GM21447 (cell line): ENCODE results near the gene NUCB2.
A peak's percentile ranks its signal among the peaks of the same experiment; 100 is the strongest.
"Not testable (repeated sequence)": the region's sequence is repeated elsewhere in the genome, so short reads cannot be mapped to it uniquely, and the experiment has no call there.

Source experiments
- ATAC-seq: cut with Tn5 transposase; IDR thresholded peaks from one replicate; pipeline ENCODE4 v1.9.1; 2021; ENCODE audit not compliant: unreplicated experiment

The NUCB2 gene

DNA sequence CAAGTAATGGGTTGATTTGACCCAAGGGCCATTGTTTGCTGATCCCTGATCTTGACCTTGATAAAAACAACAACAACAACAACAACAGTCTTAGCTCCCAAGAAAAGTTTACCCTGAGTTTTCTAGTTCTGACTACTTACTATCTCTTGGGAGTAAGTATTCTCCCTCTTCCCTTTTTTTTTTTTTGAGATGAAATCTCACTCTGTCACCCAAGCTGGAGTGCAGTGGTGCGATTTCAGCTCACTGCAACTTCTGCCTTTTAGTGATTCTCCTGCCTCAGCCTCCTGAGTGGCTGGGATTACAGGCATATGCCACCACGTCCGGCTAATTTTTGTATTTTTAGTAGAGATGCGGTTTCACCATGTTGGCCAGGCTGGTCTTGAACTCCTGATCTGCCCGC is 8.0 kb upstream of the NUCB2 start:
- ATAC-seq: not testable (repeated sequence)

DNA sequence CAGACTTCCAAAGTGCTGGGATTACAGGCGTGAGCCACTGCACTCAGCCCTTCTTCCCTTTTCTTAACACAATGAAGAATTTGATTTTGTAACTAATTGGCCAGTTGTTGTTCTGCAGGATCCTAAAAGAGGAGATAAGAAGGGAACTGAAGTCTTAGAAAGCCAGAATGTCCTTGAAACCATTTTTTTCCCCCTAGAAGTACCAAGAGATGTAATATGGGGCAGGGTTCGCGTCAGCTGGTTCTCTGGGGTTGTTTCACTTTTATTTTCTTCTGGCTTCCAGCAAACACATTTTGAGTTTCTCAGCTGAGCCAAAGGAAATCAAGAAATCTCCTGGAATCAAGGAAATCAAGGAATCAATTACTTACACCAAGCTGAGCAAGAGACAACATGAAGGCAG is 7.6 kb upstream of the NUCB2 start:
- ATAC-seq: no peak

DNA sequence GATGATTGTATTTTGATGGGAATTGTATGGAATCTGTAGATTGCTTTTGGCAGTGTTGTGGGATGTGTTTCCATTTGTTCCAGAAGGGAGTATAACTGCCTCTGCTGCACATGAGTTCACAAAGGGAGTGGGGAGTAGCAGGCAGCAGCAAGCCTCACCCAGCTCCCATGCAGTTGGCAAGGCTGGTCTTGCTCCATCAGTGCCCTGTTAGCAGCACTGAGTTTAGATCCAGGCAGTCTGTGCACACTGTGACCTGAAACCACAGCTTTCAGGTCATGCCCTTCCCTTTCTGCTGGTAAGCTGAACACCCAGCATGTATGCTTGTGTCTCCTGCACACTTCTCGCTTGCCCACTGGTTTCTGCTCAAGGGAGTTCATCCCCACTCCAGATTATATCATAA is 3.7 kb upstream of the NUCB2 start:
- no peak for ATAC-seq

DNA sequence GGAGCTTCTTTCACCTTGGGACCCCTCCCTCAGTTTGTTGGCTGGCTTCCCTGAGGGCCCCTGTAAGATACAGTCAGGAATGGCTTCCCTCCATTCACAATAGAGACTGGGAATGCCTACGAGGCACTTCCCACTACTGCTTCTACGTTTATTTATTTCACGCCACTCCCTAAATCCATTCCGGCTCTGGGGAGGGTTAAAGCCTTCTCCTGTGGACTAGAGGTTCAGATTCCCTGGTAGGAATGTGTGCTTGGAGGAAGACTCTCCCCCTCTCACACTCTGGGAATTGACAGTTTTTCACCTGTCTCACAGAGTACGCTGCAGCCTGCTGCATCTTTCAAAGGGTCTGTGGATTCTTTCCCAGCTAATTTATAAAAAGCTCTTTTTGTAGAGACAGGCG is 3.3 kb upstream of the NUCB2 start:
- ATAC-seq: no peak

DNA sequence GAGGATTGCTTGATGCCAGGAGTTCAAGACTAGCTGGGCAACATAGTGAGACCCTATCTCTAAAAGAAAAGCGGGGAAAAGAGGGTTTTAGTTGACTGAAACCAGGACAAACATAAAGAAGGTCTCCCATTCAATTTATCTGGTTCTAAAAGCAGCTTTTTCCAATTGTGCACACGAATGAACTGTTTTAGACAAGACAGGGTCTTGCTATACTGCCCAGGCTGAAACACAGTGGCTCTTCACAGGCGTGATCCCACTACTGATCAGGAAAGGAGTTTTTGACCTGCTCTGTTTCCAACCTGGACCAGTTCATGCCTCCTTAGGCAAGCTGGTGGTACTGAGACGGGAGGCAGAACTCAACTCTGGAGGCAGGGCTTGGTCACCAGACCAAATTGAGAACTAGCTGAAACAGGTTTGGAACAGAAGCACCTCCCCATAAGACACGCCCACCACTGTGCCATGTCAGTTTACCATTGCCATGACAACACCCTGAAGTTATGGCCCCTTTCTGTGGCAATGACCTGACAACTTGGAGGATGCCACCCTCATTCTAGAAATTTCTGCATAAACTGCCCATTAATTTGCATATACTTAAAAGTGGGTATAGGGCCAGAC is 2.8 kb upstream of the NUCB2 start:
- ATAC-seq: no peak

DNA sequence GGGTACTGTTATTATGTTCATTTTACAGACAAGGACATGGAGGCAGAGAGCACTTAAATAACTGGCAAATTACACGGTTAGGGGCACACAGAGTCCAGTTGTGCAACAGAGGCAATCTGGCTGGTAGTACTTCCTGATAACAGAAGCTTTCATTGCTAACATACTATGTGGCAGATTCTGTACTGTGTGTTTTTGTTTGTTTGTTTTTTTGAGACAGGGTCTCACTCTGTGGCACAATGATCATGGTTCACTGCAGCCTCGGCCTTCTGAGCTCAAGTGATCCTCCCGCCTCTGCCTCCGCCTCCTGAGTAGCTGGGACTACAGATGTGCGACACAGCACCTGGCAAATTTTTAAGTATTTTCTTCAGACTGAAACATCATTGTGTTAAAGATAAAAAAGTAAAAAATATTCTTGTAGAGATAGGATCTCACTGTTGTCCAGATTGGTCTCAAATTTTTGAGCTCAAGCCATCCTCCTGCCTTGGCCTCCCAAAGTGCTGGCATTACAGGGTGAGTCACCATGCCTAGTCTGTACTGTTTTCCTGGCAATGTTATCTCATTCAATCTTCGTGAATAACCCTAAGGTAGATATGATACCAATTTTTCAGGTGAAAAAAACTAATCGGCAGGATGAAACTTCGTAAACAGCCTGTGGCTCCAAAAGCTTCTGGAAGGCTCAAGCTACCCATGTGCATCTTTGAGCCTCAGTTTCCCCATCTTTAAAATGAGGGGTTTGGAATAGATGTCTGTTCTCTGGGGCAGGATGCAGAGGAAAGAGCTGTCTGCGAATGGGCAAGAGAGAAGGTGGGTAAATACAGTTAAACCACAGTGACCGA is 921 bp upstream of the NUCB2 start:
- ATAC-seq: no peak

DNA sequence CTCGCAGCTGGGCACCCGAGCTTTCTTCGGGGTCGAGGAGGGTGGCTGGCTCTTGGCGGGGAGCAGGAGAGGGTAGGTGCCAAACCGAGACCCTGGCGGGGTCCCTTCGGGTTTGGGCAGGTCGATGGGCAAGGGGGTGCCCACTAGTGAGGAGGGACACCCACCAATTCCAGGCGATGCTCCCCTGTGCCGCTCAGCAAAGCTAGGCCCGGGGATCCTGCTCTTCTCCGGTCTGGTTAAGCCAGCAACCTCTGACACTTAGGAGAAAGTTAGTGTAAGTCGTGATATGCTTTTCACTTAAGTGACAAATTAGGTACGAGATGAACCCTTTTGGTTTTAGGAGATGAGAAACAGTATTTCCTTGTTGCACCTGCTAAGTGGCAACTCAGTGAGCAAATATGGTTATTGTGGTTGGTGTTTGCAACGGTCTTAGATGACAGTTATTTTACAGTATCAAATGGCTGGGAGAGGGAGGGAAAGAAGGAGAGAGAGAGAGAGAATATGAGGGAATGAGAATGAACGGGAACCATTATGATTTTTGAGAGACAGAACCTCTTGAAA is 565 bp downstream of the NUCB2 start:
- peak; percentile 16 for ATAC-seq

DNA sequence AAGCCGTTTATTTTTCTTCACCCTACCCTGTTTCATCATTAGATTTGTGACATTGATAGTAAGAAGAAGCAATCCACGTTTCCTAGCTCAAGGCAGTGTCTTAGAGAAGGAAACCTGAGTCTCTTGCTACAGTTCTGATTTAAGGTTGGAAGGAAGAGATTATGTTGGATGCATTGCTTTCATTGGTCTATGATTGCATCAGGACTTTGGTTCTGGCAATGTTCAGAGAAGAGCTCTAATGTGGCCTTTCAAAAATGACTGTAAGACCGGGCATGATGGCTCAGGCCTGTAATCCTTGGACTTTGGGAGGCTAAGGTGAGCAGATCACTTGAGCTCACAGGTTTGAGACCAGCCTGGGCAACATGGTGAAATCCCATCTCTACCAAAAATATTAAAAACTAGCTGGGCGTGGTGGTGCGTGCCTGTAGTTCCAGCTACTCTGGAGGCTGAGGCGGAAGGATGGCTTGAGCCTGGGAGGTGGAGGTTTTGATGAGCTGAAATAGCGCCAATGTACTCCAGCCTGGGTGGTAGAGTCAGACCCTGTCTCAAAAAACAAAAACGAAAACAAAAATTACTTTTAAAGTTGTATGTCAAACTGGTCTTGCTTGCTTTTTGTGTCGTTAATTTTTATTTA is 4.1 kb downstream of the NUCB2 start:
- ATAC-seq: no peak

DNA sequence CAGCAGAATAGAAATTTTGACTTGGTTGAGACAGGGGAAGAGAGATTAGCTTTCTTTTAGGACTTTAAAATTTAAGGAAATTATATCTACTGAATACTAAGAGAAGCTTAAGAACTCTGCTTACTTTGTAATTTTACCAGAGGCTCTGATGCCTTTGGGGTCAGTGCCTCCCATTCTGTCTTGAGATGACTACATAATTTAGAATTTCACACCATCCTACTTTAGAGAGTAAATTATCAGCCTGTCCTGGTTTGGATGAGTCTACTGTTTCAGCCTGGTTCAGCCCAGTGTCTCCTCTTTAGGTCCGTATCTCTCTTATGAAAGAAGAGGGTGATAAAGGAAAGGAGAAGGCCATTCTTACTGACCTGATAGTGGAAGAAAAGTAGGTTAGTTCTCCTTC is 9.8 kb downstream of the NUCB2 start:
- ATAC-seq: no peak

DNA sequence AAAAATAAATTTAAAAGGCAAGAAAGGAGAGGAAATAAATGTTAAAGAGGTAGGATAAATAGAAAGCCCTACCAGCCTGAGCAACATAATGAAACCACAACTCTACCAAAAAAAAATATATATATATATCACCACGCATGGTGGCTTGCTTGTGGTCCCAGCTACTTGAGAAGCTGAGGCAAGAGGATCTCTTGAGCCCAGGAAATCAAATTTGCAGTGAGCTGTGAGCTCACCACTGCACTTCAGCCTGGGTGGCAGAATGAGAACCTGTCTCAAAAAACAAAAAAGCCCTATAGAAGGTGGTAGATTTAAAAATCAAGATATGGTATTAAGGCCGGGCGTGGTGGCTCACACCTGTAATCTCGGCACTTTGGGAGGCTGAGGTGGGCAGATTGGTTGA is 10.5 kb downstream of the NUCB2 start:
- ATAC-seq: no peak

DNA sequence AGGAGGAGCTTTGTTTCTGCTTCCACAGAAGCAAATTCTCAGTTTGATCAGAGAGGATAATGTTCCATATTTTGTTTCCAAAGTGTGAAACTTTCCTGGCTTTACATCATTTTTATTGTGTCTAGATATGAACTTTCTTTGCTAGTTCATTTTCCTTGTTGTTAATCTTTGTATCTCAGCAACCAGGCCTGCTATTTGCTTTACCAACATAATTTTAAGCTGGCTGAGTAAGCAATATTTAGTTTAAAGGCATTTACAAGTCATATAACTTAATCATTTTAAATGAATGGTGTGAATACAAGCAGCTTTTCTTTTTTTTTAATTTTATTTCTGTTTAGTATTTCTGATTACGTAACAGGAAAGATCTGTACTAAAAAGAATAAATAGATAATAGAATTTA is 15.2 kb downstream of the NUCB2 start:
- ATAC-seq: no peak

DNA sequence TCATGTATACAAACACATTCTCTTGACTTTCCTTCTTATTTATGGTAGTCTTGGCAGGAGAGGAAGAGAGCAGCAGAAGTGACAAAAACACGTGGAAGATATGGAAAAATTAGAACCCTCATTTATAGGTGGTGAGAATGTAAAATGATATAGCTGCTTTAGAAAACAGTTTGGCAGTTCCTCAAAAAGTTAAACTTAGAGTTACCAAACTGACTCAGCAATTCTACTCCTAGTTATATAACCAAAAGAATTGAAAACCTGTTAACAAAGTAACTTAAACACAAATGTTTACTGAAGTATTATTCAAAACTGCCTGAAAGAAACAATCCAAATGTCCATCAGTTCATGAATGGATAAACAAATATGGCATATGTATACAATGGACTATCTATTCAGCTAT is 16.8 kb downstream of the NUCB2 start:
- no peak for ATAC-seq

DNA sequence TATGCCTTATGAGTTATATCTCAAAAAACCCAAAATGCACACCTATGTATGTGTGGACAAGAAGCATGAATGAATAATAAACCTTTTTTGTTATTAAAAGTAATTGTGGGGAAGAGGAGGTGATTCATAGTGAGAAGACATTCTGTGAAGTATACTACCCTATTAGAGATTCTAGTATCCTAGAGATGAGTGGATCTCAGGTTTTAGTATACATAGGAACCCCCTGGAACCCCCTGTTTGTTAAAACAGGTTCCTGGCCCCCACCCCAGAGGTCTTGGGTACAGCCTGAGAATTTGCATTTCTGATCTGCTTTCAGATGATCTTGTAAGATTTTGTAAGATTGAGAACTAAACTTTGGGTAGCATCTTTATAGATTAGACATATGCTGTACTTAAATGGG is 17.5 kb downstream of the NUCB2 start:
- peak; percentile 35 for ATAC-seq

DNA sequence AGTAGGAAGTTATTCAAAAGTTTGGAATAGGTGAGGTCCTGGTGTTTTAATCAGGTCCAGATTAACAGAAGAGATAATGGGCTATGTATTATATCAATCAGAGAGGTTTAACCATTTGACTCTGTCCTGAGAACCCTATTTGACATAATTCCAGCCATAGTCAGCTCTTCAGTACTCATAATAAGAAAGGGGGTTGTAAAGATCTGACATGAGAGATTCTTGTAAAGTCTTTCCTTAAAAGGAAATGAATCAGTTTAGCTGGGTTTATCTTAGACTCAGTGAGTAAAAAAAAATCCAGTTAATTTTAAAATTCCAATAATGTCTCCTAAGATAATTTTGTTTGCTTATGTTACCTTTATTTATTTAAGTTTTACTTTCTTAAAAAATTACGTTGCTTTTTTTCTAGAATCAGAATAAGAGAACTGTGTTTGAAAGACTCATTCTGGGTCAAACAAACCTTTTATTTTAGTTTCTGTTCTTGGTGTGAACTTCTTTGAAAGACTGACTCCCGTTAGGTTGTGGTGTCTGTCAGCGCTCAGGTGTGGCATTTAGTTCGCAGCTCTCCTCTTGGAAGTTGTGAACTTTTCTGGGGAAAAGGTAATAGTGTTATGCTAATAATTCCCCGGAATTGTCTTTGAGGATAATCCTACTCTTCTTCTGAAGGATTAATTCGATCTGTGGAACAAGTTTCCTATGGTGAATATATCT is 20.5 kb downstream of the NUCB2 start:
- ATAC-seq: no peak

DNA sequence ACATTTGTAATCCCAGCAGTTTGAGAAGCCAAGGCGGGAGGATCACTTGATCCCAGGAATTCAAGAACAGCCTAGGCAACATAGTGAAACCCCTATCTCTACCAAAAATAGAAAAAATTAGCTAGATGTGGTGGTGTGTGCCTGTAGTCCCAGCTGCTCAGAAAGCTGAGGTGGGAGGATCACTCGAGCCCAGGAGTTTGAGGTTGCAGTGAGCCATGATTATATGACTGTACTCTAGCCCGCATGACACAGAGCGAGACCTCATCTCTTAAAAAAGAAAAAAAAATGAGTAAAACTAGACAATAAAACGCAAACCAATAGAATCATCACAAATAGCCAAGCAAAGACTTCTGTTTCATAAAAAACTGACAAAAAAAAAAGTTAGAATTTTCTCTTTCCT is 21.8 kb downstream of the NUCB2 start:
- ATAC-seq: peak; percentile 63

DNA sequence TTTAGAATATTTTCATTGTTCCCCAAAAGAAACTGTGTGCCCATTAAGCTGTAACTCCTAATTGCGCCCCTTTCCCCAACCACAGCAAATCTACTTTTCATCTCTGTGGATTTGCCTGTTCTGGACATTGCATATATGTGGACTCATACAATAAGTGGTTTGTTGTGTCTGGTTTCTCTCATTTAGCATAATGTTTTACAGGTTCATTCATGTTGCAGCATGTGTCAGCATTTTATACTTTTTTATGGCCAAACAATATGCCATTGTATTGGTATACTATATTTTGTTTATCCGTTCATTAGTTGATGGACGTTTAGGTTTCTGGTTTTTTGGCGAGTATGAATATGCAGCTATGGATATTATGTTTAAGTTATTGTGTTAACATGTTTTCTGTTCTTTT is 23.8 kb downstream of the NUCB2 start:
- no peak for ATAC-seq

DNA sequence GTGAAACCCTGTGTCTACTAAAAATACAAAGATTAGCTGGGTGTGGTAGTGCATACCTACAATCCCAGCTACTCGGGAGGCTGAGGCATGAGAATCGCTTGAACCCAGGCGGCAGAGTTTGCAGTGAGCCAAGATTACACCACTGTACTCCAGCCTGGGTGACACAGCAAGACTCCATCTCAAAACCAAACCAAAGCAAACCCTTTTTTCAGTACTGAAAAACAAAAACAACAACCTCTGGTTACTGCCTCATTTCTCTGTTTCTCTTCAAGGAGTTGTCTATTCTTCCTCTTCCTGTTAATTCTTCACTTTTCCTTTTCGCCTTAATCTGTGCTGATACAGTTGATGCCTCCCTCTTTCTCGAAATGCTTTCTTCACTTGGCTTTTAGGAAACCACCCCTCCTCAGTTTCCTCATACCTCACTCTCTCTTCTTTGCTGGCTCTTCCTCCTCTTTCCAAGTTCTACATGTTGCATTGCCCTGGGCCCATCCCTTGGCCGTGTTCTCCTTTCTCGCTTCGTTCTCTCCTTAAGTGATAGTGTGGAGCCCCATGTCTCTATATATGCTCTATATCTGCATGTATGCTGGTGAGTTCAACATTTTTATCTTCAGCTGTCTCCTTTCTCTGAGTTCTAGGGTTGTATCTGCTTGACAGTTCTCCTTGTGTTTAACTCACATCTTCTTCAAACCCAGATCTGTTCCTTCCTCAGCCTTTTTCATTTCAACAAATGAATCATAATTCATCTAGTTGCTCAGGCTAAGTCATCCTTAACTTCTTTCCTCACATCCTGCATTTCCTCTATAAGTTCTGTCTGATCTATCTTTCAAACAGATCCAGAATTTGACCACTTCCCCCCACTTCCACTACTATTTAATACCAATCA is 37.1 kb downstream of the NUCB2 start:
- ATAC-seq: no peak

DNA sequence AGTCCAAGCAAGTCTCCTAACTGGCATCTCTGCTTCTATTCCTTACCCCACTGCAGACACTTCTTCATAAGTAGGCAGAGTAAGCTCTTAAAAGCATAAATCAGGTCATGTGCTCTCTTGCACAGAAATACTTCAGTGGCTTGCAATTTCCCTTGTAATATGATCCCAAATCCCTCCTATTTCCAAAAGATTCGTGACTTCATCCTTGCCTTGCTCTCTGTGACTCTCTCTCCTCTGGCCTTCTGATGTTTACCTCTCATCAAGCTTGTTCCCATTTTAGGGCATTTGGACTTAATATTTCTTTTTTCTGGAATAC is 37.7 kb downstream of the NUCB2 start:
- ATAC-seq: no peak

DNA sequence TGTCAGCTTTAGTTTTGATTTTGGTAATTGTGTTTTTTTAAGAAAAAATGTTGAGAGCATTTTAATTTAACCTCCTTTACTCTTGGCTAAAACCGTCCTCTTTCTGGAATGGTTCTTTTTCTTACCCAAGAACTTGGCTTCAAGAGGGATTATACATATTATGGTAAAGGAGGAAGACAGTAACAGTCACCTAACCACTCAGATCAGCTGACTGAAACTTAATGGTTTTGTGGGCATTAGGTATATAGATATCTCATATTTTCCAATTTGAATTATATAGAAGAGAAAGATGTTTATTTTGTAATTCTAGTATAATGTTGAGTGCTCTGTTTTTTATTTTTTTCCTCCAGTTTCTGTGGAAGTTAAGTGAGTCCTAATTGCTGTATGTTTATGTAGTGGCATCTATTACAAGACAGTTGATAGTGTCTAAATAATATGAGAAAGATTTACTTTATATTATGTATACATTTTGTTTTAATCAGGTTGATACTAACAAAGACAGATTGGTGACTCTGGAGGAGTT is 38.4 kb downstream of the NUCB2 start:
- ATAC-seq: no peak

DNA sequence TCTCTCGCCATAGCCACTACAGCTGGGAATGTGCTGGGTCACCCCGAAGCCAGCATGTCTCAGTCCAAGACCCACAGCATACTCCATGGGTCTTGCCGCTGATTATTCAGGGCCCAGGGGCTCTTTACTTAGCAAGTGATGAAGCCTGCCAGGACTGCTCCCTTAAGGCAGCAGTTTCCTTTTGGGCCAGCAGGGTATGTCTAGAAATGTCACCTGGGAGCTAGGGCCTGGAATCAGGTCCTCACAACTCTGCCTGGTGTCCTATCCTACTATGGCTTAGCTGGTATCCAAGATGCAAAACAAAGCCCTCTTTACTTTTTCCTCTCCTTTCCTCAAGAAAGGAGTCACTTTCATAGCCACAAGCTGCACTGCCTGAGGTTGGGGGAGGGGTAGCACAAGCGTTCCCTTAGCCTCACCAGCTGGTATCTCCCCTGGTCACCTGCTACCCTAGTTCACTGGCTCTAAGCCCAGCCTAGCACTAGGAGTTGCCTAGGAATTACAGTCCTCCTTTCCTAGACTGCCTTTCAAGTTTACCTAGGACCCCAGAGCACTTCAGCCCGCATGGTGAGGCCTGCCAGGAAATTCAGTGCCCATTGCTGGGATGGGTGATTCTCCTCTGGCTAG is 52.4 kb downstream of the NUCB2 start:
- no peak for ATAC-seq
